IPS DF 4.7 (cell line): ENCODE data around the gene PTK6.

ENCODE experiments used
- DNase-seq: peaks from one replicate; pipeline ENCODE4 v3.0.0-alpha.2; 2013; ENCODE audit warnings: low spot score; ENCODE audit errors: extremely low read depth

PTK6 gene

GRCh38 chr20:63543733-63544132, 6.6 kb upstream of the PTK6 start:
- no peak for DNase-seq

GRCh38 chr20:63543131-63543530, 6.0 kb upstream of the PTK6 start:
- no peak for DNase-seq

GRCh38 chr20:63542696-63543095, 5.5 kb upstream of the PTK6 start:
- DNase-seq, result no peak

- DNase-seq, result no peak
Observed at GRCh38 chr20:63542031-63542559, 4.9 kb upstream of the PTK6 start.

- no peak for DNase-seq
Observed at GRCh38 chr20:63541371-63541770, 4.2 kb upstream of the PTK6 start.

GRCh38 chr20:63540417-63541186, 3.4 kb upstream of the PTK6 start:
- DNase-seq, result no peak

GRCh38 chr20:63539441-63540370, 2.5 kb upstream of the PTK6 start:
- DNase-seq, result no peak

- no peak for DNase-seq
Observed at GRCh38 chr20:63539092-63539430, 1.9 kb upstream of the PTK6 start.

- DNase-seq, result no peak
Observed at GRCh38 chr20:63538204-63539091, 1.3 kb upstream of the PTK6 start.

GRCh38 chr20:63537525-63538203, 488 bp upstream of the PTK6 start:
- DNase-seq, result peak; percentile 58

GRCh38 chr20:63536241-63536977, 767 bp downstream of the PTK6 start:
- no peak for DNase-seq

- no peak for DNase-seq
Observed at GRCh38 chr20:63534831-63535651, 2.1 kb downstream of the PTK6 start.

- DNase-seq, result no peak
Observed at GRCh38 chr20:63534427-63534830, 2.7 kb downstream of the PTK6 start.

- no peak for DNase-seq
Observed at GRCh38 chr20:63533871-63534393, 3.2 kb downstream of the PTK6 start.

- no peak for DNase-seq
Observed at GRCh38 chr20:63533388-63533787, 3.8 kb downstream of the PTK6 start.

GRCh38 chr20:63532449-63532971, 4.7 kb downstream of the PTK6 start:
- no peak for DNase-seq

- DNase-seq, result no peak
Observed at GRCh38 chr20:63531686-63532448, 5.3 kb downstream of the PTK6 start.

- no peak for DNase-seq
Observed at GRCh38 chr20:63530788-63531160, 6.4 kb downstream of the PTK6 start.
